Psoas muscle (tissue), 8 donors: Measurements from ENCODE around the gene PDCD1. TPM values are rescaled to one million over a fixed set of nuclear protein-coding genes. Genes with fewer than 3 reads are reported as not detected.

Experiments
- ATAC-seq, 4 donors: fragments of 200-7000 bp; cut with Tn5 transposase; one replicate each; pipeline ENCODE4 v1.9.1; 2020; ENCODE audit warnings: moderate library complexity in 3 of 4, mild to moderate bottlenecking in 2 of 4
- DNase-seq, 2 donors: peaks; one replicate each; pipeline ENCODE4 v3.0.0-alpha.2; 2020
- H3K27ac ChIP-seq: fragments of 200-600 bp; one replicate; pipeline ENCODE4 v1.8.0; 2022
- H3K27me3 ChIP-seq, 3 donors: fragments of 200-600 bp in 1 of 3; one replicate each; pipeline versions ENCODE4 v1.6.1 to v1.8.0; 2013 to 2022; ENCODE audit warnings: low read length in 2 of 3, mild to moderate bottlenecking in 2 of 3, moderate library complexity in 1 of 3; ENCODE audit not compliant: insufficient read depth in 3 of 3
- H3K36me3 ChIP-seq, 2 donors: fragments of 200-600 bp in 1 of 2; one replicate each; pipeline versions ENCODE4 v1.6.1 to v1.8.0; 2013 to 2022; ENCODE audit warnings: low read depth in 1 of 2, mild to moderate bottlenecking in 1 of 2, moderate library complexity in 1 of 2; ENCODE audit not compliant: insufficient read depth in 1 of 2
- H3K4me1 ChIP-seq: fragments of 200-600 bp; one replicate; pipeline ENCODE4 v1.8.0; 2022
- H3K4me3 ChIP-seq: fragments of 200-600 bp; one replicate; pipeline ENCODE4 v1.8.0; 2022; ENCODE audit warnings: mild to moderate bottlenecking
- H3K9me3 ChIP-seq: fragments of 200-600 bp; one replicate; pipeline ENCODE4 v1.8.0; 2022
- WGBS, 3 donors: extraction: QIAGEN DNeasy Blood & Tissue Kit; methylation state at CpG; one replicate each; pipeline versions ENCODE4 v1.1.6 to v1.1.7; 2013; 5-methylcytosine and 5-hydroxymethylcytosine counted together
- intact Hi-C, 2 donors: fragments of 100-400 bp; cut with DNase I; formaldehyde crosslinking; loops; one replicate each; pipeline versions ENCODE4 v1.11.0 to v1.14.2; 2022
- polyA plus RNA-seq, 3 donors: library from polyadenylated mRNA; stranded (reverse); fragments of 200-250 nt; gene quantifications; one replicate each; pipeline ENCODE4 v1.2.3, GENCODE V29; 2013
- total RNA-seq, 4 donors: library from RNA; stranded (reverse); fragmentation: NEBNext Ultra II Directional in 2 of 4; extraction: Animal tissue kit (Norgen Biotek cat#: 25700) in 2 of 4; gene quantifications; one replicate each; pipeline versions ENCODE4 v1.2.1 to v1.2.4, GENCODE V29; 2021 to 2023
- TF ChIP-seq, protein P1 (sequence below): fragments of 200-600 bp; IDR thresholded peaks from one replicate; pipeline ENCODE4 v1.8.0; 2022; ENCODE audit warnings: antibody characterized with exemption
- donor health status: healthy with polysubstance abuse.
- donor health status: DM: no; HTN: no; CAD: no; lungs with moderate emphysema.
- donor health status: Bipolar disorder and iron deficiency.
- donor health status: healthy.
- donor health status: DM: yes; HTN: yes; CAD: no.
- donor health status: DM: no; HTN: no; CAD: no.
- donor health status: DM: no; HTN: no; CAD: no.
- donor health status: DM: yes; HTN: yes; CAD: no.

The PDCD1 gene
- total and polyA plus RNA-seq, 7 donors: 0.03 to 0.30 (median 0.06) TPM; not detected in 2

DNA sequence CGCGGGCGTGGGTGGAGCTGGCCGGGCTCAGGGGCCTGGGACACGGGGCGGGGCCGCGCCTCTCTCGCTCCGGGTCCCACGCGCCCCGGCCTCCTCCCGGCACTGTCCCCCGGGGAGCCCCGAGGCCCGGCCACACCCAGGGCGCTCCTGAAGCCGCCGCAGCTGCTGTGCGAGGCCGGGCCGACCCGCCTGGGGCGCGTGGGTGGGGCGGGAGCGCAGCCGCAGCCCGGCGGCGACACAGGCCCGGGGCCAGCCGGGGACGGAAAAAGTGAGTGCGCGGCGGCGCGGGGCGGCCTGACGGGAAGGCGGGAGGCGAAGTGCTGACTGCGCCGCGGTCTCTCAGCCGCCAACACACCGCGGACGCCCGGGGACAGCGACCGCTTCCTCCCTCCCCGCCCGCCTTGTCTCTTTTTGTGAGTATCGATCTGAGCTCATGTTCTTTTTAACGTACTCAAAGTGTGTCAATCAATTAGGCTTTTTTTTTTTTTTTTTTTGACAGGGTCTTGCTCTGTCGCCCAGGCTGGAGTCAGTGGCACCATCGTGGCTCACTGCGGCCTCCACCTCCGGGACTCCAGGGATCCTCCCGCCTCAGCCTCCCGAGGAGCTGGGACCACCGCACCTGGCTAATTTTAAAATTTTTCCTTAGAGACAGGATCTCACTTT, 14.5 kb downstream of the PDCD1 start:
- H3K27me3 ChIP-seq: no peaks in the 10 kb centered on the region
- WGBS, 3 donors: 4 to 6% (median 6%) methylated on average over 42 to 65 of the region's 65 CpGs
- no peak overlapping the region for H3K27ac ChIP-seq
- no peaks in the 10 kb centered on the region for H3K4me1 ChIP-seq
- DNase-seq (peak; percentile 74 to 85), ATAC-seq (peak; percentile 79 to 94 (median 89))
- TF ChIP-seq, protein P1, sequence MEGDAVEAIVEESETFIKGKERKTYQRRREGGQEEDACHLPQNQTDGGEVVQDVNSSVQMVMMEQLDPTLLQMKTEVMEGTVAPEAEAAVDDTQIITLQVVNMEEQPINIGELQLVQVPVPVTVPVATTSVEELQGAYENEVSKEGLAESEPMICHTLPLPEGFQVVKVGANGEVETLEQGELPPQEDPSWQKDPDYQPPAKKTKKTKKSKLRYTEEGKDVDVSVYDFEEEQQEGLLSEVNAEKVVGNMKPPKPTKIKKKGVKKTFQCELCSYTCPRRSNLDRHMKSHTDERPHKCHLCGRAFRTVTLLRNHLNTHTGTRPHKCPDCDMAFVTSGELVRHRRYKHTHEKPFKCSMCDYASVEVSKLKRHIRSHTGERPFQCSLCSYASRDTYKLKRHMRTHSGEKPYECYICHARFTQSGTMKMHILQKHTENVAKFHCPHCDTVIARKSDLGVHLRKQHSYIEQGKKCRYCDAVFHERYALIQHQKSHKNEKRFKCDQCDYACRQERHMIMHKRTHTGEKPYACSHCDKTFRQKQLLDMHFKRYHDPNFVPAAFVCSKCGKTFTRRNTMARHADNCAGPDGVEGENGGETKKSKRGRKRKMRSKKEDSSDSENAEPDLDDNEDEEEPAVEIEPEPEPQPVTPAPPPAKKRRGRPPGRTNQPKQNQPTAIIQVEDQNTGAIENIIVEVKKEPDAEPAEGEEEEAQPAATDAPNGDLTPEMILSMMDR: peak; percentile 10
- H3K36me3 ChIP-seq: no peaks in the 10 kb centered on the region
- intact Hi-C loops: no loop called here
- H3K4me3 ChIP-seq: peak overlapping the region; percentile 60
- no peaks in the 10 kb centered on the region for H3K9me3 ChIP-seq

DNA sequence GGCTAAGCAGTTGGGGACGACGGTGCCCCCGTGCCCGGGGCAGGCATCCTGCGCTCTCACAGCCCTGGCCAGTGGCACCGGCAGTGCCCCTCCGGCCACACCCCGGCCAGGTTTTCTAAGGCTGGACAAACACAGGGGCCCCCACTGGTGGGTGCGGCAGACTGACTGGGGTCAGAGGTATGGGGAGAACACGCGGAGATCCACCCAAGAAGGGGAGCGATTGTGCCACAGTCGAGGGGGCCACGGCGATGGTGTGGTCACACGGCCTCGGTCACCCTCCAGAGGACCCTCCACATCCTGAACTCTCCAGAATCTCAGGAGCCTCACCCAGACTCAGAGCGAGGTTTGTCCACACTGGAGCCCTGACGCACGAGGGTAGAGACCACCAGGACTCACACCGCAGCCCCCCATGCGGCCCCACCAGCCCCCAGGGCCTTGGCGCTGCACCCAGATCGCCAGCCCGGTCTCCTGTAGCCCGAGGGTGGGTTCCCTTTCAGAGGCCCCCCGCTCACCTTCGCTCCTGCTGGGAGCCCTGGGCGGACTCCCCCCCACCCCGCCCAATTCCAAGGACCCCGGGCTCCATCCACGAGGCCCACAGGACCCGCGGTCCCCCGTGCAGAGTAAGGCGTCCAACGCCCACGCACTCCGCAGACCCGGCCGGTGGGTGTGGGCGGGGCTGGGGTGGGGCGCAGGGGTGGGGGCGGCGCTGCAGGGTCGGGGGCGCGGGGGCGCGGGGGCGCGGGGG, 15.2 kb downstream of the PDCD1 start:
- ATAC-seq: peak in 2 of 4 donors; percentile 13 to 25
- Histone ChIP-seq H3K9me3 (no peaks in the 10 kb centered on the region), H3K4me3 (peak overlapping the region; percentile 5), H3K27ac (peak overlapping the region; percentile 9), H3K27me3 (no peaks in the 10 kb centered on the region), H3K36me3 (no peaks in the 10 kb centered on the region), H3K4me1 (no peaks in the 10 kb centered on the region)
- WGBS, 3 donors: 49 to 78% (median 75%) methylated on average over 30 to 52 of the region's 52 CpGs
- peak; percentile 16 to 54 for DNase-seq
- intact Hi-C loops: loop anchor here in 1 of 2 donors (2.0 kb wide), 1 partner anchor 21 kb away; no protein-coding TSS in a partner anchor
- TF ChIP-seq, protein P1: no peak

DNA sequence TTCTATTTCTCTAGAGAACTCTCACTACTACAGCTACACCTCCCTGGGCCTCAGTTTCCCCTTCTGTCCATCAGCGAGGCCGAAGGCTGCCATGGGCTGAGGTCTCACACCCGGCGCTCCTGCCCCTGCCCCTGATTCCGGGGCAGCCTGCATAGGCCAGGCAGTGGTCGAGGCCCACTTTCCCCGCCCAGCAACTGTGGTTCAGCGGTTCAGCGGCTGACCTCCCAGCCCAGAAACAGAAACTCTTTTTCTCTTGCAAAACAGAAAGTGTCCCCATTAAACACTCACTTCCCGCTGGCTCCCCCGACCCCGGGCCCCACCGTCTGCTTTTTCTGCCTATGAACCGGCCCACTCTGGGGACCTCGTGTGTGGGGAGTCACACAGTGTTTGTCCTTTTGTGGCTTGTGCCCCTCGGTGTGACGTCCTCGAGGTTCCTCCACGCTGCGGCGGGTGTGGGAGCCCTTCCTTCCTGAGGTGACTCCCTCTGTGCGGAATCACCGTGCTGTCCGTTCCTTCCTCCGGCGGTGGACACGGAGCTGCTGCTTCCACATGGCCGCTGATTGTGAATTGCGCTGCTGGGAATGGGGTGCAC, 16.0 kb downstream of the PDCD1 start:
- no peaks in the 10 kb centered on the region for H3K36me3 ChIP-seq
- peaks cover 0 to 3% (median 0%) of the 10 kb centered on the region in 3 donors for H3K27me3 ChIP-seq
- 65 to 74% (median 72%) methylated on average over 29 of the region's 29 CpGs for WGBS, 3 donors
- intact Hi-C loops: loop anchor here in 1 of 2 donors (2.0 kb wide), 1 partner anchor 20 kb away; no protein-coding TSS in a partner anchor
- no peaks in the 10 kb centered on the region for H3K4me1 ChIP-seq
- no peaks in the 10 kb centered on the region for H3K9me3 ChIP-seq
- peak overlapping the region; percentile 5 for H3K4me3 ChIP-seq
- ATAC-seq (peak in 2 of 4 donors; percentile 20 to 32), DNase-seq (peak; percentile 49 to 65)
- TF ChIP-seq, protein P1: no peak
- H3K27ac ChIP-seq: peak overlapping the region; percentile 9

DNA sequence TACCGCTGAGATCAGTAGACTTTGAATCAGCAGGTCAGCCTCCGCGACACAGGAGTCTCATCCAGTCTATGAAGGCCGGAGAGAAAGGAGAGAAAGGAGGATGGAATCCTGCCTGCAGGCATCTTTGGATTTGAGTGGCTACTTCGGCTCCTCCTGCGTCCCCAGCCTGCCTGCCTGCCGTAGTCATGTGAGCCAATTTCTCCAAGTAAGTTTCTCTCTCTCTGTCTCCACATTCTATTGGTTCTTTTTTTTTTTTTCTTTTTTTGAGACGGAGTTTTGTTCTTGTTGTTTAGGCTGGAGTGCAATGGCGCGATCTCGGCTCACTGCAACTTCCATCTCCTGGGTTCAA, 16.7 kb downstream of the PDCD1 start:
- Histone ChIP-seq H3K4me1 (no peaks in the 10 kb centered on the region), H3K9me3 (no peaks in the 10 kb centered on the region), H3K27ac (no peak overlapping the region), H3K36me3 (no peaks in the 10 kb centered on the region), H3K27me3 (peaks cover 0 to 10% (median 0%) of the 10 kb centered on the region in 3 donors), H3K4me3 (no peak overlapping the region)
- DNase-seq: no peak
- TF ChIP-seq, protein P1: no peak
- WGBS, 3 donors: 73 to 84% (median 75%) methylated on average over 11 of the region's 11 CpGs
- no peak for ATAC-seq
- intact Hi-C loops: loop anchor here in 1 of 2 donors (2.0 kb wide), 1 partner anchor 19 kb away; no protein-coding TSS in a partner anchor
